A172 (cell line): ENCODE data around the gene SCYGR1. TPM values are rescaled to one million over a fixed set of nuclear protein-coding genes. Genes with fewer than 3 reads are reported as not detected.
"Not testable (repeated sequence)": the region's sequence is repeated elsewhere in the genome, so short reads cannot be mapped to it uniquely, and the experiment has no call there.

Experiments used
- DNase-seq: peaks from one replicate; pipeline ENCODE4 v3.0.0-alpha.2; 2015; ENCODE audit warnings: low spot score
- total RNA-seq: library from RNA; depleted of rRNA; stranded (reverse); fragments of >200 nt; shearing (Covaris generic); gene quantifications from 2 replicates; pipeline ENCODE4 v1.2.3, GENCODE V29; 2014; rRNA removed

SCYGR1 gene
- total RNA-seq, 1 experiment from 2014 or later, result not detected

- DNase-seq, result peak; percentile 63
Observed at GRCh38 chr2:227370791-227371312, 16.9 kb downstream of the SCYGR1 start.

GRCh38 chr2:227370092-227370491, 17.7 kb downstream of the SCYGR1 start:
- no peak for DNase-seq

- no peak for DNase-seq
Observed at GRCh38 chr2:227368574-227368973, 19.2 kb downstream of the SCYGR1 start.

GRCh38 chr2:227367427-227367795, 20.3 kb downstream of the SCYGR1 start:
- no peak for DNase-seq

- DNase-seq, result no peak
Observed at GRCh38 chr2:227366769-227367426, 20.9 kb downstream of the SCYGR1 start.

DNA sequence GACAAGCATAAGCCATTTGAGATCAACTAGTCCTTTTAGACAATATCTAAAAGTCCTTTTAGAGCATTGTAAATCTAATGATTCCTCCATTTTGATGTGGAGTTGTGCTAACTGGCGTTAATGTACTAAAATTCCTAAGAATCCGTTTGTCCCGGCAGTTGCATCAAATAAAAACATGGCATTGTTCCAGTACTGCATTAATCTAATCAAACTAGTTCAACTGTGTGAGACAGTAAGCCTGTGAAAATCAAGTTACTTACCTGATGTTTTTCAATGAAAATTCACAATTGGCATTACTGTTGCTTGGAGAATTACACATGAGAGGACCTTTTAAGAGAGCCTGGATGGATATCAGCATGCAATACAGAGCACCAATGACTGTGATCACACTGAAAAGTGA, 21.9 kb downstream of the SCYGR1 start:
- DNase-seq, result no peak

- DNase-seq, result not testable (repeated sequence)
Observed at GRCh38 chr2:227364585-227365263, 23.0 kb downstream of the SCYGR1 start.

- DNase-seq, result no peak
Observed at GRCh38 chr2:227363756-227364155, 24.0 kb downstream of the SCYGR1 start.

DNA sequence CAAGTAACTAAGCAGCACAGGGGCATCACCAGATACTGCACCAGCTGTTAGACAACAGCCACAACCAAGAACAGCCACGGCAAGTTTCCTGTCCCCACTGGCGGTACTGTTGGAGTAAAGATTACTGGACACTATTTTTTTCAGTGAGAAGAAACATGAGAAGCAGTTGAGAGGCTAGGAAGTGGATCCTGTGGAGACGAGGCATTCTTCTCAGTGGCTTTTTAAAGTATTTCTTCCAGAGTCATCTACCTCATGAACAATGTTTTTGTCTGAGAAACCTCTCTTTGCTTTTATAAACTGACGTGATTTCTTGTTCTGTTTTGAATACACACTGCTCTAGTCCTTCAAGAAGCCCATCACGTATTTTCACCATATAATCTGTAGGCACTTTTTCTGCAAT, 27.4 kb downstream of the SCYGR1 start:
- DNase-seq, result no peak

DNA sequence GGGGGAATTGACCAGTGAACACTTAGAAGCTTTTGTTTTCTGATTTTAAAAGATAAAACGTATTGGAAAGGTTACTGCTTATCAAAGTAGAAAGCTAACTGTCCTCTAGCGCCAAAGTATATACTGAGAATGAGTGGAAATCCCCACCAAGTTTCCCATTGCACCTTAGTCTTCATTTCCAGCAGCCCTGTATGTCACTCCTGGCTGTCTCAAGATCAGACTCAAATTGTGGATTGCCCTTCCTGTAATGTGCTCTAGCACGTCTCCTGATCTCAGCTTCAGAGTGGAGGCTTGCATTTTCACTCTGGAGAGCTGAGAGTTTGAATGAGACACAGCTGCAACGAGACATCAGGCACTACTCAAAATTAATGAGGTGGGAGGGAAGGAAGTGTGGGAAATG, 36.1 kb downstream of the SCYGR1 start:
- DNase-seq, result no peak

DNA sequence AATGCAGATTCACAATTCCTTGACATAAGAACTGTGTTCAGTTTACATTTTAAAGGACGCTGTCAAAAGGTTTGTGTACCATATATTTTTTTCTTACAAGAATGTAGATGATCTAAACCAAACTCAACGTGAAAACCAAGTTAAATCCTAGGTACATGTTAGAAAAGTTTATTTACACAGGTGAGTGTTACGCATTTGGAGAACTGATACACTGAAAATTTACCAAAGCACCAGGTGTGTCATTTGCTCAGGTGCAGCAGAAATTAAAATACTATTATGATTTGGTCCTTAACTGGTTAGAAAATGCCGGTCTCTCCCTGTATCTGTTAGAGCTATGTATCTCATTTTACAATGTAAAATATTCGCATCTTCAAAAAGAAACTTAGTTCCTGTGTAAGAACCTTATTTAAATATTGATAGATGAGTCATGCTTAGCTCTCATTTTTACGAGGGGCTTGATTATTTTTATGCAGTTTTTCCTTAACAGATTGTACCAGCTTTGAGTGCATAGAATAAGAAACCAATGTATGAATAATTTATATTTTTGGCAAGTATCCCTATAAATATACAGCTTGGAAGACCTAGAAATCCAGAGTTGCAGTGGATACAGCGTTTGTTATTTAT, 37.6 kb downstream of the SCYGR1 start:
- no peak for DNase-seq

DNA sequence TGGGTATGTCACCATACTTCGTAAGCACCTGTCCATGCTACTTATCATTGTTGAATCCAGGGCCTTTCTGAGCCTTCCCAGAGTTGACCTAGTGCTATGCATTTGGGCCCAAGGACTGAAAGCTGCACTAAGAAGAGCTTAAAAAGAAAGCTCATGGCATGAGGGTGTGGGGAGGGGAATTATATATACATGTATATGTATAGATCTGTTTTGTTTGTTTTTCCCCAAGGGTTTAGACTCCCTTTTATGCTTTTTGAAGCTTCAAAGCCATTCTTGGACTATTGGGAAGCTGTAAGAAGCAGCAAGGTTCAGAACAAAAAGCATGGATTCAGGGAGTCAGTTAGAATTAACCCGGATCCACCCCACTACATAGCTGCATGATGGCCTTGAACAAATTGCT, 39.4 kb downstream of the SCYGR1 start:
- DNase-seq, result no peak

- DNase-seq, result no peak
Observed at GRCh38 chr2:227347117-227347516, 40.6 kb downstream of the SCYGR1 start.

DNA sequence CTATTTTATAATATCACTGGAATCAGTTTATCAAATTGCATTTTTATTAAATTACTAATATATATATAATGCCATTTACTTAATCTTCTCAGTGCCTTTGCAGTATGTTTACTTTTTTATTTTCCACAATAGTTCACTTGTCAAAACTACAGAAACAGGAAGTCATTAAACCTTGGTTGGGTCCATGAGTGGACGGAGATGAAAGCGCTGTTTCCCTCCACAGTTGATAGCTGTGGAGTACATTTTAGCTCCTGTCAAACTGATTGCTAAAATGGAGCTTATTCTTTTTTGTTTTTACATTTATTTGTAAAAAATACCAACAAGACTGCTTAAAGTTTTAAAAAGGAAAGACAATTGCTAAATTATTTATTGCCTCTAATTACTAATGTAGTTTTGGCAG, 43.5 kb downstream of the SCYGR1 start:
- no peak for DNase-seq

DNA sequence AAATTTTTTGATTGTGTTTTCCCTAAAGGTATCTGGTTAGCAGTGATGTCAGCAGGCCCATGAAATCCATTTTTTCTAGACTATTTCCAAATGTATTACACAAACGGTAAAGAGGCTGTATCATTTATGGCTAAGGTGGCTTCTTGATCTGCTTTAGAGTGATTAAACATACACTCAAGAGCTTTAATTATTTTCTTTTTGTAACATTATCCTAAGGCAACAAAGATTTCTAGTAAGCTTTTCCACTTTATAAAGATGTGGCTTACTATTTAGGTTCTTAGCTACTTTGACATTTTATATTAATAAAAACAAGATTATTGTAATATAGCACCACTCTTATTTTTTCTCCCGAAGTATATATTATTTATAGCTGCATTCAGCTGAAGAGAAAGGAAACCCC, 46.2 kb downstream of the SCYGR1 start:
- DNase-seq, result no peak

- no peak for DNase-seq
Observed at GRCh38 chr2:227340106-227340505, 47.6 kb downstream of the SCYGR1 start.

GRCh38 chr2:227339098-227339599, 48.6 kb downstream of the SCYGR1 start:
- DNase-seq, result no peak

Other genes with a start within 250 kb of the SCYGR1 start
- gene COL4A4, start 223.7 kb downstream of the SCYGR1 start, total RNA-seq, result 0.38 and 0.41 TPM in 2 replicates
- gene COL4A3, start 223.3 kb downstream of the SCYGR1 start, total RNA-seq, result not detected in 2 replicates
- 165 and 192 TPM in 2 replicates for gene MFF, start 62.7 kb downstream of the SCYGR1 start, total RNA-seq
- not detected in 2 replicates for gene TM4SF20, start 8.6 kb downstream of the SCYGR1 start, total RNA-seq
- gene AGFG1, start 84.2 kb upstream of the SCYGR1 start, total RNA-seq, result 47.0 and 69.9 TPM in 2 replicates
- gene SCYGR2, start 210.9 kb upstream of the SCYGR1 start, total RNA-seq, result not detected in 2 replicates
- gene SCYGR3, start 226.9 kb upstream of the SCYGR1 start, total RNA-seq, result not detected in 2 replicates
- not detected in 2 replicates for gene SCYGR4, start 229.5 kb upstream of the SCYGR1 start, total RNA-seq